Sigmoid colon (tissue), 4 donors: Measurements from ENCODE around the gene ENTPD6.

Experiments
- EP300 ChIP-seq, 4 donors: sonication (generic); formaldehyde crosslinking; IDR thresholded peaks; one replicate each; pipeline ENCODE4 v1.6.1; 2017; ENCODE audit warnings: antibody characterized with exemption in 4 of 4
- POLR2A ChIP-seq, 2 donors: fragments of 450-650 bp; IDR thresholded peaks; one replicate each; pipeline ENCODE4 v1.6.1; 2016; ENCODE audit warnings: antibody characterized with exemption in 2 of 2, mild to moderate bottlenecking in 2 of 2, moderate library complexity in 2 of 2
- POLR2AphosphoS5 ChIP-seq, 4 donors: sonication (generic); formaldehyde crosslinking; IDR thresholded peaks; one replicate each; pipeline ENCODE4 v1.6.1; 2017; ENCODE audit warnings: antibody characterized with exemption in 4 of 4
- TF ChIP-seq, protein P1 (sequence below), 4 experiments: fragments of 450-650 bp in 3 of 4; fragments of 200-600 bp in 1 of 4; IDR thresholded peaks; one replicate each; pipeline ENCODE4 v1.5.1; 2016 to 2019; ENCODE audit warnings: antibody characterized with exemption in 4 of 4, mild to moderate bottlenecking in 3 of 4, moderate library complexity in 2 of 4

DNA sequence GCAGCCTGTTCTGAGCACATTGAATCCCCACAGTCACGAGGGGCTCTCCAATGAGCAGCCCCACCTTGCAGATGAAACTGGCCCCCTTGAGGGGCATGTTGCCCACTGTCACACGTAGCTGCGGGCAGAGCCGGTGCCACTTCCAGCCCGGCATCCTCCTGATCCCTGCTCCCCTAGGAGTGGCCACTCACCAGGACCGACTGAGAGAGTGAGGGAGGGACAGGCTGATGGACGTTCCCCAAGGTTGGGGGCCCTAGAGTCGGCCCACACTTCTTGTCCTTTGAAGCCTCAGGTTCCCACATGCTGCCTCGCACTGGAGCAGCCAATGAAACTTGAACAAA, 10.5 kb downstream of the ENTPD6 start:
- TF ChIP-seq POLR2AphosphoS5 (IDR thresholded peaks at IDR 0.05) (no peak), EP300 (IDR thresholded peaks at IDR 0.05) (no peak), POLR2A (IDR thresholded peaks at IDR 0.05) (no peak)
- TF ChIP-seq, protein P1, sequence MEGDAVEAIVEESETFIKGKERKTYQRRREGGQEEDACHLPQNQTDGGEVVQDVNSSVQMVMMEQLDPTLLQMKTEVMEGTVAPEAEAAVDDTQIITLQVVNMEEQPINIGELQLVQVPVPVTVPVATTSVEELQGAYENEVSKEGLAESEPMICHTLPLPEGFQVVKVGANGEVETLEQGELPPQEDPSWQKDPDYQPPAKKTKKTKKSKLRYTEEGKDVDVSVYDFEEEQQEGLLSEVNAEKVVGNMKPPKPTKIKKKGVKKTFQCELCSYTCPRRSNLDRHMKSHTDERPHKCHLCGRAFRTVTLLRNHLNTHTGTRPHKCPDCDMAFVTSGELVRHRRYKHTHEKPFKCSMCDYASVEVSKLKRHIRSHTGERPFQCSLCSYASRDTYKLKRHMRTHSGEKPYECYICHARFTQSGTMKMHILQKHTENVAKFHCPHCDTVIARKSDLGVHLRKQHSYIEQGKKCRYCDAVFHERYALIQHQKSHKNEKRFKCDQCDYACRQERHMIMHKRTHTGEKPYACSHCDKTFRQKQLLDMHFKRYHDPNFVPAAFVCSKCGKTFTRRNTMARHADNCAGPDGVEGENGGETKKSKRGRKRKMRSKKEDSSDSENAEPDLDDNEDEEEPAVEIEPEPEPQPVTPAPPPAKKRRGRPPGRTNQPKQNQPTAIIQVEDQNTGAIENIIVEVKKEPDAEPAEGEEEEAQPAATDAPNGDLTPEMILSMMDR (IDR thresholded peaks at IDR 0.05), result no peak
